Muscle layer of duodenum (tissue), 2 donors: ENCODE data around the gene GPR162.

ENCODE experiments used
- H3K27ac ChIP-seq: one replicate; pipeline ENCODE4 v1.7.0; 2013; ENCODE audit warnings: mild to moderate bottlenecking, low read length
- H3K27me3 ChIP-seq: one replicate; pipeline ENCODE4 v1.7.0; 2013; ENCODE audit warnings: low read depth, mild to moderate bottlenecking, control low read depth, low read length
- H3K36me3 ChIP-seq, 2 donors: one replicate each; pipeline ENCODE4 v1.7.0; 2013; ENCODE audit warnings: low read length in 2 of 2, control low read depth in 1 of 2, mild to moderate bottlenecking in 1 of 2; ENCODE audit not compliant: insufficient read depth in 2 of 2, control insufficient read depth in 1 of 2
- H3K4me1 ChIP-seq, 2 donors: one replicate each; pipeline ENCODE4 v1.7.0; 2013; ENCODE audit warnings: low read length in 2 of 2, mild to moderate bottlenecking in 2 of 2, control low read depth in 1 of 2, moderate library complexity in 1 of 2; ENCODE audit not compliant: insufficient read depth in 2 of 2, control insufficient read depth in 1 of 2
- H3K4me3 ChIP-seq, 2 donors: one replicate each; pipeline ENCODE4 v1.7.0; 2013; ENCODE audit warnings: low read length in 2 of 2, low read depth in 1 of 2, mild to moderate bottlenecking in 1 of 2
- H3K9me3 ChIP-seq, 2 donors: one replicate each; pipeline ENCODE4 v1.7.0; 2013; ENCODE audit warnings: low read length in 2 of 2, control low read depth in 1 of 2, mild to moderate bottlenecking in 1 of 2; ENCODE audit not compliant: control insufficient read depth in 1 of 2
- donor health status: healthy.

The GPR162 gene

DNA sequence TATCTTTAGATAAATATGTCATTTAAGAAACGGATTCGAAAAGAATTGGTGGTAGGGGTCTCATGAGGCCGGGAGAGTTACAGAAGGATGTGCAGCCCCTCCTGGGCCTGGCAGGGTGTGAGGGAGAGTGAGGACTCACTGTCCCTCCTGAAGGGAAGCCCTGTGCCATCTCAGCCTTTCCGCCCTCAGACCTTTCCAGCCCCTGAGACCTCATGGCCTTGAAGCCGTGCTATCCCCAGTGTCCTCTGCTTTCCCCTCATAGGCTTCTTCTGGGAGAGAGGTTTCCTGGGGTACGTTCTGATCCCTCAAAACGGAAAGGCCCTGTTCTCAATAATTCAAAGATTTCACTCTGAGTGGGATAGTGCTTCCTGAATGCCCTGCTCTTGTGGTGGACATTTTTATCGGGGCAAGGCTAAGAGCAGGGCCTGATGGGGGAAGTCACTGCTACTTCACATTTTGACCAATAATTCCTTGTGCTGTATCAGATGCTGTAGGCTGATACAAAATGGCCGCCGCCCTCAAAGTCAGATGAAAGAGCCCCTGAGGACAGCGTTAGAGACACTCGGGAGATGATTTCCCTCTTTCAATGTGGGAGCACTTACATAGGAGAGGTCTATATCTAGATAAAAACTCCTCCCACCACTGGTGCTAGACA lies 31.0 kb upstream of the GPR162 start:
- Histone ChIP-seq H3K27ac (peak overlapping the region; percentile 23), H3K4me3 (peak overlapping the region in 1 of 2 donors; percentile 37), H3K4me1 (peaks cover 0 to 10% of the 10 kb centered on the region in 2 donors), H3K27me3 (no peaks in the 10 kb centered on the region), H3K9me3 (no peaks in the 10 kb centered on the region), H3K36me3 (no peaks in the 10 kb centered on the region)

GRCh38 chr12:6791931-6792520 lies 29.6 kb upstream of the GPR162 start:
- H3K4me1 ChIP-seq: peaks cover 0 to 10% of the 10 kb centered on the region in 2 donors
- no peaks in the 10 kb centered on the region for H3K27me3 ChIP-seq
- no peaks in the 10 kb centered on the region for H3K36me3 ChIP-seq
- H3K27ac ChIP-seq: no peak overlapping the region
- no peaks in the 10 kb centered on the region for H3K9me3 ChIP-seq
- peak overlapping the region in 1 of 2 donors; percentile 40 for H3K4me3 ChIP-seq

DNA sequence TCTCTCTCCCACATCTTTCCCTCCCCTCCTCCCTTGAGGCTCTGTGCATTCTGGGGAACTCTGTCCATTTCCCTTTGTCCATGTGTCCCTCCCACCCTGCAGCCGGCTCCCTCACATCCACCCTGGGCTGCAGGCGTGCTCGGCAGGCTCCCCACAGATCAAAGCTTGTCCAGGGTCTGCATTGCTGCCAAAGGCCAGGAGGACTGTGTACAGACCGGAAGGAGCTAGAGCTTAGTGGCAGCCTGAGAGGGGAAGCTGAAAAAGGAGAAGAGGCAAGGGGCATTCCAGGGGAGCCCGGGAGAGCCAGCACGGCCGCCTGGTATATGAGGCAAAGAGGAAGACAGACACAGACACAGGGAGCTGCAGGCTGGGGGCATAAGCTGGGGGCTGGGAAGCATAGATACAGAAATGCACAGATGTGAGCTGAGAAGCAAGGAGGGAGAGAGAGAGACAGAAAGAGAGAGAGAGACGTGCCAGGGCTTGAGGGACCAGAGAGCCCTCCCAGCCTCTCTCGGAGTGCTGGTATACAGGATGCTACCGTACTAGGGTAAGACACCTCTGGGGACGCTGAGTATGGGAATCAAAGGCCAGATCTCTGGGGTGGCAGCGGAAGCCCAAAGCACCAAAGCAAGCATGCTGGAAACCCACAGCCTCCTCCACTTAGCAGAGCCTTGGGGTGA lies 29.0 kb upstream of the GPR162 start:
- no peaks in the 10 kb centered on the region for H3K36me3 ChIP-seq
- no peak overlapping the region for H3K27ac ChIP-seq
- H3K4me3 ChIP-seq: peak overlapping the region; percentile 27 to 40

GRCh38 chr12:6795088-6795487 lies 26.5 kb upstream of the GPR162 start:
- Histone ChIP-seq H3K27me3 (no peaks in the 10 kb centered on the region), H3K36me3 (no peaks in the 10 kb centered on the region), H3K27ac (no peak overlapping the region), H3K4me3 (no peak overlapping the region), H3K4me1 (peaks cover 0 to 10% of the 10 kb centered on the region in 2 donors), H3K9me3 (no peaks in the 10 kb centered on the region)

More for the DNA sequence above, 29.0 kb upstream of the GPR162 start:
- Histone ChIP-seq H3K27me3 (no peaks in the 10 kb centered on the region), H3K9me3 (no peaks in the 10 kb centered on the region), H3K4me1 (peaks cover 0 to 10% of the 10 kb centered on the region in 2 donors)

DNA sequence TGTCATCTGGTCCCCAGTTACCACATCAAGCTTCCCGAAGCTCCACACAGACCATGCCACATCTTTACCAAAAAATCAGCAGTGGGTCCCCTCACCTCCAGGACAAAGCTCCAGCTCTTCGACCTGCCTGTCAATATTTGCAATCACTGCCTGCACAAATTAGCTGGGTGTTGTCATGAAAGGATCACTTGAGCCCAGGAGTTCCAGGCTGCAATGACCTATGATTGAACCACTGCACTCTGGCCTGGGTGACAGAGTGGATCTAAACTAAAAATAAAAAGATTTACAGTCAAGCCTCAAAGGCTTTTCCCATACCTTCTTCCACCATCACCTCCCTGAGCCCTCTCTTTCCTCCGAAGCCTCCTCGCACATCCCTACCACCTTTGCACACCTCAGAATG lies 25.0 kb upstream of the GPR162 start:
- no peaks in the 10 kb centered on the region for H3K27me3 ChIP-seq
- no peaks in the 10 kb centered on the region for H3K9me3 ChIP-seq
- peaks cover 0 to 10% of the 10 kb centered on the region in 2 donors for H3K4me1 ChIP-seq

GRCh38 chr12:6799147-6799546 lies 22.5 kb upstream of the GPR162 start:
- Histone ChIP-seq H3K27ac (no peak overlapping the region), H3K4me1 (no peaks in the 10 kb centered on the region), H3K36me3 (no peaks in the 10 kb centered on the region), H3K9me3 (no peaks in the 10 kb centered on the region), H3K27me3 (no peaks in the 10 kb centered on the region), H3K4me3 (no peak overlapping the region)

More for the DNA sequence above, 25.0 kb upstream of the GPR162 start:
- H3K27ac ChIP-seq: no peak overlapping the region
- no peaks in the 10 kb centered on the region for H3K36me3 ChIP-seq
- H3K4me3 ChIP-seq: no peak overlapping the region

GRCh38 chr12:6807170-6807569 lies 14.5 kb upstream of the GPR162 start:
- H3K4me3 ChIP-seq: no peak overlapping the region
- H3K9me3 ChIP-seq: no peaks in the 10 kb centered on the region
- H3K27me3 ChIP-seq: no peaks in the 10 kb centered on the region
- no peaks in the 10 kb centered on the region for H3K36me3 ChIP-seq
- H3K4me1 ChIP-seq: no peaks in the 10 kb centered on the region
- H3K27ac ChIP-seq: no peak overlapping the region

DNA sequence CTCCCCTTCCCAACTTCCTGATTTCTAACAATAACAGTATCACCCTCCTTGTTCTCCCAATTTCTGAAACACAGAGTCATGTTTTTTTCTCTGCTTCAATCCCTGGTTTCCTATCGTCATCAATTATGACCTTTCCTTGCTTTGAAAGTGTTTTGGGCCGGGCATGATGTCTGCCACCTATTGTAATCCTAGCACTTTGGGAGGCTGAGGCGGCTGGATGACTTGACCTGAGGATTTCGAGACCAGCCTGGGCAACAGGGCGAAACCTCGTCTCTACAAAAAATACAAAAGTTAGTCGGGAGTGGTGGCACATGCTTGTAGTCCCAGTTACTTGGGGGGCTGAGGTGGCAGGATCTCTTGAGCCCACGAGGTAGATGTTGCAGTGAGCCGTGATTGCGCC lies 12.6 kb upstream of the GPR162 start:
- H3K27ac ChIP-seq: no peak overlapping the region
- H3K4me1 ChIP-seq: no peaks in the 10 kb centered on the region
- no peak overlapping the region for H3K4me3 ChIP-seq
- no peaks in the 10 kb centered on the region for H3K27me3 ChIP-seq
- no peaks in the 10 kb centered on the region for H3K9me3 ChIP-seq
- no peaks in the 10 kb centered on the region for H3K36me3 ChIP-seq

DNA sequence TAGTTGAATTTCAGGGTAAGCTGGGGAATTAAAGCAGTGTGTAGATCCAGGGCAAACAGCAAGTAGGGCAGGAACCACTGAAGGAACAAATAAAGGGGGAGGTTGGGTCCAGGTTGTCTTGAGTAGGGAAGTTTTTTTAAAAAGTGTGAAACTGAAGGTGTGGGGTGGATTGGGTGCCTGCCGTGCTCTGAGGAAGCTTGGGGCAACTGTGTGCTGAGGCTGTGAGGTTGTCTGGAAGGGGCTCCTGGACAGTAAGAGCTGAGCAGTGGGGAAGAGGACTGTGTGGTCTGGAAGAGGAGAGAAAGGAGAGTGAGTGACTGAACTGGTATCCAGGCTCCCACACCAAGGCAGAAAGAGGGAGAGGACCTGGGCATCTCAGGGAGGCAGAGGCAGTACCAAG lies 10.9 kb upstream of the GPR162 start:
- no peaks in the 10 kb centered on the region for H3K9me3 ChIP-seq
- H3K27ac ChIP-seq: no peak overlapping the region
- no peaks in the 10 kb centered on the region for H3K4me1 ChIP-seq
- H3K36me3 ChIP-seq: no peaks in the 10 kb centered on the region
- H3K27me3 ChIP-seq: no peaks in the 10 kb centered on the region
- H3K4me3 ChIP-seq: no peak overlapping the region

DNA sequence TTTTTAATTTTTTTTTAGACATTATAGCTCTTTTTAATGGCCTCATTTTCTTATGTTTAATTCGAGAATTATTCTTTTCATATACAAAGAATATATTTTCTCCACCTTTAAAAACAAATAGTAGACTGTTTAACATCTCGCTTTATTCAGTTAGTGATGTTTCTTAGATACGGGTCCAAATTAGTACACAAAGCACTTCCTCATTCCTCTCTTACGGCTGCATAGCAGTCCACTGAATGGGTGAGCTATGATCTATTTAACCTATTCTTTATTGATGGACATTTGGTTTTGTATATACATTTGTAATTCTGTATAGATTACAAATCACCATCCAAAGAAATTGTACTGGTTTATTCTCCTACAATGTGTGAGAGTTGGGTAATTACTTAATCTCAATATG lies 8.3 kb upstream of the GPR162 start:
- Histone ChIP-seq H3K9me3 (no peaks in the 10 kb centered on the region), H3K27me3 (no peaks in the 10 kb centered on the region), H3K4me1 (no peaks in the 10 kb centered on the region), H3K4me3 (no peak overlapping the region), H3K36me3 (no peaks in the 10 kb centered on the region), H3K27ac (no peak overlapping the region)

- Histone ChIP-seq H3K9me3 (no peaks in the 10 kb centered on the region), H3K27me3 (no peaks in the 10 kb centered on the region), H3K36me3 (no peaks in the 10 kb centered on the region), H3K27ac (no peak overlapping the region), H3K4me3 (no peak overlapping the region), H3K4me1 (peaks cover 0 to 9% of the 10 kb centered on the region in 2 donors)
Observed at GRCh38 chr12:6816598-6816997, 5.0 kb upstream of the GPR162 start.
